ENCODE data around the gene PARL.

DNA sequence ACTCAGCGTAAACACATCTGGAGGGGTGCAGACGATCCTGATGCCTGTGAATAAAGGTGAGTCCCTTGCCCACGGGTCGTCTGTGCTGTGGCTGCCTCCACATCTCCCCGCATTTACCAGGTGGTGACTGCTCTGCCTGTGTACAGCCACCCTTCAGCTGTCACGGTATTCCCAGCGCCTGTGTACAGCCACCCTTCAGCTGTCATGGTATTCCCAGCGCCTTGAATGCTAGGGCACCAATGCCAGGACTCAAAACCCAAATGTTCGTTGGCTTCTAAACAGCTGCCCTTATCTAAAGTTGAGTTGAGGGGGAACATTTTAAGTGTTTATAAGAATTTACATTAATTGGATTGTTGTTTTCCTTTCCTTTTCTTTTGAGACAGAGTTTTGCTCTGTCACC lies 86.7 kb downstream of the PARL start:
- TF ChIP-seq, protein P1, sequence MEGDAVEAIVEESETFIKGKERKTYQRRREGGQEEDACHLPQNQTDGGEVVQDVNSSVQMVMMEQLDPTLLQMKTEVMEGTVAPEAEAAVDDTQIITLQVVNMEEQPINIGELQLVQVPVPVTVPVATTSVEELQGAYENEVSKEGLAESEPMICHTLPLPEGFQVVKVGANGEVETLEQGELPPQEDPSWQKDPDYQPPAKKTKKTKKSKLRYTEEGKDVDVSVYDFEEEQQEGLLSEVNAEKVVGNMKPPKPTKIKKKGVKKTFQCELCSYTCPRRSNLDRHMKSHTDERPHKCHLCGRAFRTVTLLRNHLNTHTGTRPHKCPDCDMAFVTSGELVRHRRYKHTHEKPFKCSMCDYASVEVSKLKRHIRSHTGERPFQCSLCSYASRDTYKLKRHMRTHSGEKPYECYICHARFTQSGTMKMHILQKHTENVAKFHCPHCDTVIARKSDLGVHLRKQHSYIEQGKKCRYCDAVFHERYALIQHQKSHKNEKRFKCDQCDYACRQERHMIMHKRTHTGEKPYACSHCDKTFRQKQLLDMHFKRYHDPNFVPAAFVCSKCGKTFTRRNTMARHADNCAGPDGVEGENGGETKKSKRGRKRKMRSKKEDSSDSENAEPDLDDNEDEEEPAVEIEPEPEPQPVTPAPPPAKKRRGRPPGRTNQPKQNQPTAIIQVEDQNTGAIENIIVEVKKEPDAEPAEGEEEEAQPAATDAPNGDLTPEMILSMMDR (IDR thresholded peaks at IDR 0.05): no peak
- no peak for TF ChIP-seq POLR2A (IDR thresholded peaks at IDR 0.05)
